Measurements from ENCODE around the gene GAB1.
A peak's percentile ranks its signal among the peaks of the same experiment; 100 is the strongest.

The GAB1 gene

GRCh38 chr4:143512978-143513313, 176.3 kb downstream of the GAB1 start:
- DNase-seq: no peak

DNA sequence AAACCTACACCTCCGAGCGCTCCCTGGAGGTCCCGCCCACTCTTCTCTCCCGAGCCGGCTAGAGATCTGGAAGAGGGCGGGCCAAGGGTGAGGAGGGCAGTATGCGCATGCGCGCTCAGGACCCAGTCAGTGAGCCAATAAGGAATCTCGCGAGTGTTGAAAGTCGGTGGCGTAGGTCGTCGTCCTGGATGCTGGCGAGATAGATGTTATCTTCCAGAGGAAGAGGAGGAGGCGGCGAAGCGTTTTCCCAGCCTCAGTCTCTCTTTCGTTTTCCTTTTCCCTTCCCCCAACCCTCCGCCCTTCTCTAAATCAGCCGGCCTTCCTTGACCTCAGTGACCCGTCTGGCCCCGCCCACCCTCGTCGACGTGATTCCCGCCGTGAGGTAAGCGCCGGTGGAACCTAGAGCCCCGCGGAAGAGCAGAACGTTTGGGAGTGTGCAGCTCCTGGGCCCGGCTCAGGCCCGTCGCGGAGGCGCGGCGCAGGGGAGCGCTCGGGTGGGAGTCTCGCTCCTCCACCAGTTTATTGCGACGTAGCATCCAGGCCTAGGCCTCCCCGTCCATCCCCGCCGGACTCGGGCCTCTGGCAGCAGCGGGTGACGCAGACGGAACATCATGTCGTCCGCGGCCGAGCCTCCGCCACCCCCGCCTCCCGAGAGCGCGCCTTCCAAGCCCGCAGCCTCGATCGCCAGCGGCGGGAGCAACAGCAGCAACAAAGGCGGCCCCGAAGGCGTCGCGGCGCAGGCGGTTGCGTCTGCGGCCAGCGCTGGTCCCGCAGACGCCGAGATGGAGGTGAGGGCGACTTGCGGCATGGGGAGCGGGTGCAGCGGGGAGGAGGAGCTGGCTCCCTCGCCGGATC, 176.9 kb downstream of the GAB1 start, which contains the start of gene SMARCA5:
TSS of gene SMARCA5 (plus strand) at position 389 of the 855 bp plus-strand sequence. CDS start at position 612, 223 bp downstream.
- DNase-seq: peak; percentile 92

DNA sequence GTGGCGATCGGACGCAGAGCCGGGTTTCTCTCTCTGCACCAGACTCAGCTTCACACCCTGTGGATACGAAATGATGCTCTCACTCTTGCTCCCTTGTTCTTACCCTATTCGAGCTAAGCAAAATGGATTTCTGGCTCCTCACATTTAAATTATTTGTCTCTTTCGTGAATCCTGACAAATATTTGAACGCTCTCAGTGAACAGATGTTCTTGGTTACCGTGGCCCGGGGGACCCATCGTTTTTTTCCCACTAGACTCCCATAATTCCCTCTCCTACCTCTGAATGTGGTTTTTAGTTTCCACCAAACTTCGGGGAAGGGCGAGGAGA, 177.5 kb downstream of the GAB1 start:
- no peak for DNase-seq

DNA sequence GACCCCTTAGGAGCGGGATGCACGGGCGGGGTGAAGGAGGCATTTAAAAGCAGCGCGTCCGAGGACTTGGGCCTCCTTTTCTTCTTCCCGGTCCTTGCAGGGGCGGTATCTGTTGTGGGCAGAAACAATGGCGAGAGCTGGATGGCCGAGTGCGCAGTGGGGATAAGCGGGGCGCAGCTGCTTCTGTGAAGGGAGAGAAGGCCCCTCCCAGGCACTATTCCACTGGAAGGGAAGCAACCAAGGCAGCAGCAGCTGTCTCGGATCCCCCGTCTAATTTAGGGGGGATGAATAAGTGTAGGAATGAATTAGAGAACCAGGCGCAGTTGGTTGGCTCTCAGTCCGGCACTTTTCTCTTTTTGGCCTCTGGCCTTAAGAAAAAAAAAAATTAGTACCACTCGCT, 177.8 kb downstream of the GAB1 start:
- peak; percentile 39 for DNase-seq

DNA sequence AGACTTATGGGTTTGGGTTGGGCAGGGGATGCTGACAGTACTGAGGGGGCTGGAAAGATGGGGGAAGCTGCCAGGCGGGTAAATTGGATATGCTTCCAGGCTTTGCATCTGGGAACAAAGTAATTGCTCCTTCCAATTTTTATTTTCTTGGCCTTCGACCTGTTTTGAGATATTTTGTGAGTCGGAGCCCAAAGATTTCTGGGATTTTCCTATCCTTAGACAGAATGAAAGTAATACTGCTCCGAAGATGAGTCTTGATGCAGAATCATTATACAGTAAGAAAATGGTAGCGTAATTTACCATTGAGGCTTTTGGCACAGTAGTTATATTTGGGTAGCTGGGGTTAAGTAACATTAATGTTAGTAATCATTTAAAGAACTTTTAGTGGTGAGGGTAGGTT, 178.2 kb downstream of the GAB1 start:
- no peak for DNase-seq

DNA sequence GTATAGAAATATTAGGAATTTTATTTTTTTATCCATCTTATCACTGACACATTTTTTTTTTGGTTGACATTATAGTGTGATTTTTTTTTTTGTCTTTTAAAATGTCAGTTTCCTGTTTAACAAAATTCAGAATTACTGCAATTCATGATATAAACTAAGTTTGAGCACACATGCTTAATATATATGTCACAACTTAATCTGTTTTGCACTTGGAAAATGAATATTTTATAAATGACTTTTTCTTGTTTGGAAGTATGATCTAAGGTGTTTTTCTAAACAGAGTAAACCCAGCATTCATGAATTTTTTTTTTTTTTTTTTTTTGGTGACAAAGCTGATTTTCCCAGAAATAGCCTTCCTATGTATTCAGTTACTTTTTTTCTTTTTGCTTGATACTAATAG, 179.2 kb downstream of the GAB1 start:
- no peak for DNase-seq

GRCh38 chr4:143517764-143518163, 181.1 kb downstream of the GAB1 start:
- DNase-seq: no peak

Data from NCI-H1105 treated with DMSO at 0.1 percent for 48 hours (cell line).